ENCODE results near the gene KCNAB1.
"Not testable (repeated sequence)": the region's sequence is repeated elsewhere in the genome, so short reads cannot be mapped to it uniquely, and the experiment has no call there.

The KCNAB1 gene

DNA sequence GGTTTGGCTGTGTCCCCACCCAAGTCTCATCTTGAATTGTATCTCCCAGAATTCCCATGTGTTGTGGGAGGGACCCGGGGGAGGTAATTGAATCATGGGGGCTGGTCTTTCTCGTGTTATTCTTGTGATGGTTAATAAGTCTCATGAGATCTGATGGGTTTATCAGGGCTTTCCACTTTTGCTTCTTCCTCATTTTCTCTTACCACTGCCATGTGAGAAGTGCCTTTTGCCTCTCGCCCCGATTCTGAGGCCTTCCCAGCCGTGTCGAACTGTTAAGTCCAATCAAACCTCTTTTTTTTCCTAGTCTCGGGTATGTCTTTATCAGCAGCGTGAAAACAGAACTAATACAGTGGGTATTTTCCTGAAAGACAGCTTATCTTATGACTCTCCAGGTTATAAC is 448.6 kb downstream of the KCNAB1 start:
- DNase-seq (ENCODE audit: low read depth in 2 of 2), result not testable (repeated sequence)

DNA sequence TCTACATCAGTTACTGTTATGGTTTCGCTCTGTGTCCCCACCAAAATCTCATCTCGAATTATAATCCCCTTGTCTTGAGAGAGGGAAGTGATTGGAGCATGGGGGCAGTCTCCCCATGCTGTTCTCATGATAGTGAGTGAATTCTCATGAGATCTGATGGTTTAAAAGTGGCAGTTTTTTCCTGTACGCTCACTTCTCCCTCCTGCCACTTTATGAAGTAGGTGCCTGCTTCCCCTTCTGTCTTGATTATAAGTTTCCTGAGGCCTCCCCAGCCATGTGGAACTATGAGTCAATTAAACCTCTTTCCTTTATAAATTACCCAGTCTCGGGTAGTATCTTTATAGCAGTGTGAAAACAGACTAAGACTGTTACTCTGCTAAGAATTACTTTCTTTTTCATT is 449.5 kb downstream of the KCNAB1 start:
- not testable (repeated sequence) for DNase-seq (ENCODE audit: low read depth in 2 of 2)

DNA sequence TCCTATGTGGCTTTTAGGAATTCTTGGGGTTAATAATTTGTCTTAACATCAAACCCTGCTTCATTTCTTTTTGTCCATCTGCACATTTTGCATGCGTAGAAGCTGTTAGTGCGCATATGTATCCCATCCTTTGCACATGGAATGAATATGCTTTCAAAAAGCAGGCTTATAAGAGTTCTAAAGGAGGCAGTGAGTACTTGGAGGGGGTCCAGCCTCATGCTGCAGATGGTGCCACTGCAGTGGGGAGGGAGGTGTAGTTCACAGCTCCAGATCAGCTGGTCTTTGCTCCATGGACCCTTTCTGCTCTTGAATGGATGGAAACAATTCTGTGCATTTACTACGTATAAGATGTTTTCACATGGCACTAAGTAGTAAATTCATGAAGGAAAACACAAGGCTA is 455.3 kb downstream of the KCNAB1 start:
- DNase-seq (ENCODE audit: low read depth in 2 of 2), result no peak

GRCh38 chr3:156576051-156576450 is 455.7 kb downstream of the KCNAB1 start:
- no peak for DNase-seq (ENCODE audit: low read depth in 2 of 2)

- no peak for DNase-seq (ENCODE audit: low read depth in 2 of 2)
These were observed 456.4 kb downstream of the KCNAB1 start for GRCh38 chr3:156576651-156577348.

GRCh38 chr3:156577736-156578135 is 457.4 kb downstream of the KCNAB1 start:
- DNase-seq (ENCODE audit: low read depth in 2 of 2), result no peak

DNA sequence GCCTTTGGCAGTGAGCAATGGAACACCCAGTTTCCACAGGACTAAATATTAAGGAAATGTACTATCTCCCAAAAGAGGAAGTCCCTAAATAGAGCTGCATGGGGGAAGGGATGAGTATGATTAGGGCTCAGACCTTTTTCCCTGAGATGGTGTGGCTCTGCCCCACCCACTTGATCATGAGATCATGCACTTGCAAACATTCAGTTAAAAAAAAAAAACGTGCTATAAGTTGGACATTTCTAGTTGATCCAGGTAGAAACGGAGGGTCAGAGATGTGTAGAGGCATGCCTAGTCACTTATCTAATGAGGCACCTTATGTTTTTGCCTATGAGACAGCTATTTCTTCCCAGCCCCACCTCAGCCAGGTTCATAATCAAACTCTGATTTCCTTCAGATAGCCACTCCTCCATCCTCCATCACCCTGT is 459.1 kb downstream of the KCNAB1 start:
- DNase-seq (ENCODE audit: low read depth in 2 of 2), result no peak

DNA sequence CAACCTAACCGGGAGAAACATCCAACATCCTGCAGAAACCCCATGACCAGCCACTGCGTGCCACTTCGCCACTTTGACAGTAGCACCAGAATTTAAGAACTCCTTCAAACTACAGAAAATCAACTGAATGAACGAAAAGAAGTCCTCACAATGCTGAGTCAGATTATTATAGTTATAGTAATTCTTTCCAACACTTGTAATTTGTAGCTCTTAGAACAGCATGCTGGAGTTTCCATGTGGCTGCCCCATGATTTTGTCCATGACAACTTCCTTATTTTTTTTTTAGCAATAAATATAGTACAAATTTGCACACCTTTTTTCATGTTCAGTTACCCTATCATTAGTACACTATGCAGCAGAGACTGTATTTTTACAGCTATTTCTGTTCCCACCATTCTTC is 460.7 kb downstream of the KCNAB1 start:
- no peak for DNase-seq (ENCODE audit: low read depth in 2 of 2)

GRCh38 chr3:156581954-156582353 is 461.6 kb downstream of the KCNAB1 start:
- DNase-seq (ENCODE audit: low read depth in 2 of 2), result no peak

- DNase-seq (ENCODE audit: low read depth in 2 of 2), result no peak
These were observed 462.3 kb downstream of the KCNAB1 start for GRCh38 chr3:156582532-156583183.

GRCh38 chr3:156583469-156583868 is 463.1 kb downstream of the KCNAB1 start:
- DNase-seq (ENCODE audit: low read depth in 2 of 2), result no peak

DNA sequence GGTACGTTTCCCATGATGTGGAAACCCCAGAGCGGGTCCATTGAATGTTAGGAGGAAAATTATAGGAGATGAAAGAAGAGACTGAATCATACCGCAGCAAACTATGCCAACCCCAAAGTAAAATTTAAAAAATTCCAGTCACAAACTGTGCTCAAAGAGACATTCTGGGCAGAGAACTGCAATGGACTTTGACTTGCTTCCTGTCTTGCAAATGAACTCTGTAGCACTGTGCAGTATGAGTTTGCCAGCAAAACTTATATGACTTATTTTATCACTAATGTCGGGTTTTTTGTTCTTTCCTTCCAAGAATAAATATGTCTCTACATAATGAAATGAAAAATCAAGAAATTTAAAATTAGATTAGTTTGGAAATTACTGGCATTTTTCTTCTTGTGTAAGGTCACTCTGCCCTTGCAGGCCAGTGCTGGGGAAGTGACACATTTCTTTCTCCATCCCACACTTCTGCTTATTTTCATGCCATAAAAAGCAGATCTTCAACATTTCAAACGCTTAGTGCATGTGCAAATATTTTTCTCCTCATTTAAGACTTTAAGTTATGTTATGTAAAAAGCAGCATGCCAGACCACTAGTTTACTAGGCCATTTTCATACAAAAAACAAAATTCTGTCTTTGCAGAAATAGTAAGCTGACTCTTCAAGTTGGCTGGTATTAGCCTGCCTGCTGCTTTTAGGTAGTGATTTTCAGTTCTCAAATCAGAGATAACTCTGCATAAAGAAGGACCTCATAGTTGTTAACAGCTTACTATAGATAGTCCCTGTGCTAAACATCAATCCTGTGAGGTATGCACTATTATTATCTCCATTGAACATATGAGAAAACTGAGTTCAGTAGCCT is 466.8 kb downstream of the KCNAB1 start:
- DNase-seq (ENCODE audit: low read depth in 2 of 2), result no peak

GRCh38 chr3:156587760-156588069 is 467.3 kb downstream of the KCNAB1 start:
- DNase-seq (ENCODE audit: low read depth in 2 of 2), result no peak

Measured in activated CD4-positive, alpha-beta T cell treated with anti-CD3 and anti-CD28 coated beads for 24 hours (primary cell).